ENCODE data around the gene GAB2. TPM values are rescaled to one million over a fixed set of nuclear protein-coding genes. Genes with fewer than 3 reads are reported as not detected.

GAB2 gene
- total RNA-seq, 1 experiment from 2014 or later: 3.3 TPM

DNA sequence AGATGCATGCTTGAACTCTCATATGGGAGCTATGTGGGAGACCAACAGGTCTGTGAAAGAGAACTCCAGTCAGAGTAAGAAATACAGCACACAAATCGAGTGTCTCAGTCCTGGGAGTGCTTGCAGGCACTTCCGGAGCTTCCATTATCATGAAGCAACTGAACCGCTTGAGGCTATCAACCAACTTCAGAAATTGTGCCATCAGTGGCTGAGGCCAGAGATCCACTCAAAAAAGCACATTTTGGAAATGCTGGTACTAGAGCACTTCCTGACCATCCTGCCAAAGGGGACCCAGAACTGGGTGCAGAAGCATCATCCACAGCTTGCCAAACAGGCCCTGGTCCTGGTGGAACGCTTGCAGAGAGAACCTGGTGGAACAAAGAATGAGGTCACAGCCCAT, 33.4 kb downstream of the GAB2 start:
- no peak overlapping the region for H4K91ac ChIP-seq (ENCODE audit: insufficient read length, low read depth, low read length)
- DNase-seq: no peak
- Mint-ChIP-seq H3K4me1 (peaks cover 10 to 19% of the 10 kb centered on the region in 2 experiments), H3K4me3 (no peak overlapping the region), H3K9me3 (peaks cover 10 to 18% of the 10 kb centered on the region in 2 experiments; a peak in 4 of 5 replicates), H3K36me3 (ENCODE audit: insufficient read depth in 1 of 3, low read depth in 3 of 3) (peaks cover 3 to 24% (median 18%) of the 10 kb centered on the region in 3 experiments; a peak in 6 of 7 replicates), H3K27me3 (ENCODE audit: low read depth) (peaks cover 4% of the 10 kb centered on the region; the same call in 1 of the 2 replicates), H3K27ac (no peak overlapping the region; a peak in 1 of 7 replicates)
- H3K4me1 ChIP-seq (ENCODE audit: insufficient read depth, low read length): 0 out of 2 replicates have a peak, but pooled peaks cover 4% of the 10 kb centered on the region
- H3K18ac ChIP-seq (ENCODE audit: insufficient read length, low read depth, low read length): no peak overlapping the region
- no peak overlapping the region for H2AFZ ChIP-seq (ENCODE audit: low read length)
- no peak overlapping the region for H2BK120ac ChIP-seq (ENCODE audit: low read depth, low read length, poor library complexity, severe bottlenecking)
- H3K23ac ChIP-seq (ENCODE audit: insufficient read length, low read depth, low read length): no peak overlapping the region
- H3K9me3 ChIP-seq (ENCODE audit: control insufficient read depth, low read depth, low read length): no peaks in the 10 kb centered on the region
- no peak overlapping the region for H2BK20ac ChIP-seq (ENCODE audit: low read depth, low read length, poor library complexity, severe bottlenecking)
- no peak overlapping the region for H3K27ac ChIP-seq (ENCODE audit: insufficient read length, low read depth, low read length)
- H4K5ac ChIP-seq (ENCODE audit: insufficient read length, low read depth, low read length): no peak overlapping the region
- no peaks in the 10 kb centered on the region for H3K27me3 ChIP-seq (ENCODE audit: insufficient read depth, low read length)
- H3K79me1 ChIP-seq (ENCODE audit: insufficient read depth, low read depth, low read length, poor library complexity, severe bottlenecking): no peaks in the 10 kb centered on the region
- H2BK5ac ChIP-seq (ENCODE audit: insufficient read length, low read length): no peak overlapping the region
- no peak overlapping the region for H3K4me2 ChIP-seq (ENCODE audit: insufficient read depth, insufficient read length, low read length)
- TF ChIP-seq, protein P1, sequence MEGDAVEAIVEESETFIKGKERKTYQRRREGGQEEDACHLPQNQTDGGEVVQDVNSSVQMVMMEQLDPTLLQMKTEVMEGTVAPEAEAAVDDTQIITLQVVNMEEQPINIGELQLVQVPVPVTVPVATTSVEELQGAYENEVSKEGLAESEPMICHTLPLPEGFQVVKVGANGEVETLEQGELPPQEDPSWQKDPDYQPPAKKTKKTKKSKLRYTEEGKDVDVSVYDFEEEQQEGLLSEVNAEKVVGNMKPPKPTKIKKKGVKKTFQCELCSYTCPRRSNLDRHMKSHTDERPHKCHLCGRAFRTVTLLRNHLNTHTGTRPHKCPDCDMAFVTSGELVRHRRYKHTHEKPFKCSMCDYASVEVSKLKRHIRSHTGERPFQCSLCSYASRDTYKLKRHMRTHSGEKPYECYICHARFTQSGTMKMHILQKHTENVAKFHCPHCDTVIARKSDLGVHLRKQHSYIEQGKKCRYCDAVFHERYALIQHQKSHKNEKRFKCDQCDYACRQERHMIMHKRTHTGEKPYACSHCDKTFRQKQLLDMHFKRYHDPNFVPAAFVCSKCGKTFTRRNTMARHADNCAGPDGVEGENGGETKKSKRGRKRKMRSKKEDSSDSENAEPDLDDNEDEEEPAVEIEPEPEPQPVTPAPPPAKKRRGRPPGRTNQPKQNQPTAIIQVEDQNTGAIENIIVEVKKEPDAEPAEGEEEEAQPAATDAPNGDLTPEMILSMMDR (conservative IDR thresholded peaks at IDR 0.05): no peak
- H4K8ac ChIP-seq (replicated peaks; ENCODE audit: insufficient read length, low read depth, low read length): no peak overlapping the region
- H3K14ac ChIP-seq (ENCODE audit: insufficient read depth, low read length): no peak overlapping the region
- H3K9ac ChIP-seq (ENCODE audit: extremely low read depth, insufficient read length, low read length): no peak overlapping the region
- WGBS (ENCODE audit: extremely low coverage, insufficient read length, low lambda C conversion rate): no CpG with 5 or more reads among the region's 4 CpGs
- H2BK15ac ChIP-seq (ENCODE audit: low read depth, low read length): no peak overlapping the region
- no peaks in the 10 kb centered on the region for H3K23me2 ChIP-seq (ENCODE audit: insufficient read length, low read depth, low read length, poor library complexity, severe bottlenecking)
- H4K20me1 ChIP-seq (ENCODE audit: control insufficient read depth, insufficient read depth, insufficient read length): no peaks in the 10 kb centered on the region
- no peak overlapping the region for H3K56ac ChIP-seq (ENCODE audit: insufficient read length, low read depth, low read length)
- no peak overlapping the region for H2AK5ac ChIP-seq (ENCODE audit: insufficient read length, low read length)
- H3K4ac ChIP-seq (ENCODE audit: low read depth, low read length): no peak overlapping the region
- H2BK12ac ChIP-seq (ENCODE audit: insufficient read length, low read depth, low read length): no peak overlapping the region
- H3K79me2 ChIP-seq (ENCODE audit: insufficient read depth, low read length): no peaks in the 10 kb centered on the region
- no peak overlapping the region for H3T11ph ChIP-seq (ENCODE audit: low read length)

All from H9 (cell line).